HEK293 (cell line): ENCODE results near the gene DUSP6.

ENCODE experiments used
- SP2 ChIP-seq: fragments of 450-650 bp; formaldehyde crosslinking; IDR thresholded peaks from 2 replicates; pipeline ENCODE4 v1.5.1; 2016; ENCODE audit warnings: missing biosample characterization, missing genetic modification characterization
- YY1 ChIP-seq: fragments of 450-650 bp; formaldehyde crosslinking; IDR thresholded peaks from 2 replicates; pipeline ENCODE4 v1.5.1; 2018; ENCODE audit warnings: missing biosample characterization, missing genetic modification characterization
- ZBTB20 ChIP-seq: fragments of 450-650 bp; formaldehyde crosslinking; IDR thresholded peaks from 2 replicates; pipeline ENCODE4 v1.5.1; 2016; ENCODE audit warnings: missing biosample characterization, missing genetic modification characterization
- ZEB2 ChIP-seq: fragments of 450-650 bp; formaldehyde crosslinking; IDR thresholded peaks from 2 replicates; pipeline ENCODE4 v1.5.1; 2016; ENCODE audit warnings: missing biosample characterization, missing genetic modification characterization
- ZNF138 ChIP-seq: fragments of 450-650 bp; formaldehyde crosslinking; IDR thresholded peaks from 2 replicates; pipeline ENCODE4 v1.5.1; 2016; ENCODE audit warnings: missing biosample characterization, missing genetic modification characterization, borderline replicate concordance
- ZNF391 ChIP-seq: fragments of 450-650 bp; formaldehyde crosslinking; IDR thresholded peaks from 2 replicates; pipeline ENCODE4 v1.5.1; 2016; ENCODE audit warnings: low read depth, missing biosample characterization, missing genetic modification characterization, borderline replicate concordance
- ZNF785 ChIP-seq: fragments of 450-650 bp; formaldehyde crosslinking; IDR thresholded peaks from 2 replicates; pipeline ENCODE4 v1.5.1; 2016; ENCODE audit warnings: missing biosample characterization, missing genetic modification characterization
- TF ChIP-seq, protein P1 (sequence below): fragments of 450-650 bp; IDR thresholded peaks from 2 replicates; pipeline ENCODE4 v1.5.1; 2018; ENCODE audit warnings: missing biosample characterization, missing genetic modification characterization
- TF ChIP-seq, protein P2 (sequence below): fragments of 450-650 bp; formaldehyde crosslinking; IDR thresholded peaks from 2 replicates; pipeline ENCODE4 v1.5.1; 2016; ENCODE audit warnings: missing biosample characterization, missing genetic modification characterization
- TF ChIP-seq, protein P3 (sequence below): fragments of 450-650 bp; formaldehyde crosslinking; IDR thresholded peaks from 2 replicates; pipeline ENCODE4 v1.5.1; 2016; ENCODE audit warnings: missing biosample characterization, missing genetic modification characterization
- TF ChIP-seq, protein P4 (sequence below): fragments of 450-650 bp; formaldehyde crosslinking; IDR thresholded peaks from 2 replicates; pipeline ENCODE4 v1.5.1; 2016; ENCODE audit warnings: missing biosample characterization, missing genetic modification characterization, borderline replicate concordance
- TF ChIP-seq, protein P5 (sequence below): fragments of 450-650 bp; formaldehyde crosslinking; conservative IDR thresholded peaks from 2 replicates; pipeline ENCODE4 v1.5.1; 2016; ENCODE audit warnings: low read depth, missing biosample characterization, missing genetic modification characterization
- TF ChIP-seq, protein P6 (sequence below): fragments of 450-650 bp; formaldehyde crosslinking; IDR thresholded peaks from 2 replicates; pipeline ENCODE4 v1.5.1; 2017; ENCODE audit warnings: missing biosample characterization, missing genetic modification characterization

DNA sequence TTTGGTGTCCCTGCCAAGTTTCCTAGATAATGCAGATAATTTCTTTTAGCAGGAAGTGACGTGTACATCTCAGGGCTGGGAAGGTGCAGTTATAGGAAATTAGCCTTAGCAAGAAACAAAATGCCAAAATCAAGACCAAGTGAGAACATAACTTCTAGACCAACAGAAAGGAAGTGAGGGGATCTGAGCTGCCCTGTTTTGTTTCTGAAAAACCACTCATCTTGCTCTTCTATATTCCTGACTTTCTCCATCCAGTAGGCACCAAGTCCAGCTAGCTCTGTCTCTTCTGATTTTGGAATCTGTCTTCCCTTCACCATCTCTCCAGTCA, 23.9 kb upstream of the DUSP6 start:
- TF ChIP-seq, protein P1, sequence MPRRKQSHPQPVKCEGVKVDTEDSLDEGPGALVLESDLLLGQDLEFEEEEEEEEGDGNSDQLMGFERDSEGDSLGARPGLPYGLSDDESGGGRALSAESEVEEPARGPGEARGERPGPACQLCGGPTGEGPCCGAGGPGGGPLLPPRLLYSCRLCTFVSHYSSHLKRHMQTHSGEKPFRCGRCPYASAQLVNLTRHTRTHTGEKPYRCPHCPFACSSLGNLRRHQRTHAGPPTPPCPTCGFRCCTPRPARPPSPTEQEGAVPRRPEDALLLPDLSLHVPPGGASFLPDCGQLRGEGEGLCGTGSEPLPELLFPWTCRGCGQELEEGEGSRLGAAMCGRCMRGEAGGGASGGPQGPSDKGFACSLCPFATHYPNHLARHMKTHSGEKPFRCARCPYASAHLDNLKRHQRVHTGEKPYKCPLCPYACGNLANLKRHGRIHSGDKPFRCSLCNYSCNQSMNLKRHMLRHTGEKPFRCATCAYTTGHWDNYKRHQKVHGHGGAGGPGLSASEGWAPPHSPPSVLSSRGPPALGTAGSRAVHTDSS (tag by site-specific recombination): no peak
- TF ChIP-seq, protein P2, sequence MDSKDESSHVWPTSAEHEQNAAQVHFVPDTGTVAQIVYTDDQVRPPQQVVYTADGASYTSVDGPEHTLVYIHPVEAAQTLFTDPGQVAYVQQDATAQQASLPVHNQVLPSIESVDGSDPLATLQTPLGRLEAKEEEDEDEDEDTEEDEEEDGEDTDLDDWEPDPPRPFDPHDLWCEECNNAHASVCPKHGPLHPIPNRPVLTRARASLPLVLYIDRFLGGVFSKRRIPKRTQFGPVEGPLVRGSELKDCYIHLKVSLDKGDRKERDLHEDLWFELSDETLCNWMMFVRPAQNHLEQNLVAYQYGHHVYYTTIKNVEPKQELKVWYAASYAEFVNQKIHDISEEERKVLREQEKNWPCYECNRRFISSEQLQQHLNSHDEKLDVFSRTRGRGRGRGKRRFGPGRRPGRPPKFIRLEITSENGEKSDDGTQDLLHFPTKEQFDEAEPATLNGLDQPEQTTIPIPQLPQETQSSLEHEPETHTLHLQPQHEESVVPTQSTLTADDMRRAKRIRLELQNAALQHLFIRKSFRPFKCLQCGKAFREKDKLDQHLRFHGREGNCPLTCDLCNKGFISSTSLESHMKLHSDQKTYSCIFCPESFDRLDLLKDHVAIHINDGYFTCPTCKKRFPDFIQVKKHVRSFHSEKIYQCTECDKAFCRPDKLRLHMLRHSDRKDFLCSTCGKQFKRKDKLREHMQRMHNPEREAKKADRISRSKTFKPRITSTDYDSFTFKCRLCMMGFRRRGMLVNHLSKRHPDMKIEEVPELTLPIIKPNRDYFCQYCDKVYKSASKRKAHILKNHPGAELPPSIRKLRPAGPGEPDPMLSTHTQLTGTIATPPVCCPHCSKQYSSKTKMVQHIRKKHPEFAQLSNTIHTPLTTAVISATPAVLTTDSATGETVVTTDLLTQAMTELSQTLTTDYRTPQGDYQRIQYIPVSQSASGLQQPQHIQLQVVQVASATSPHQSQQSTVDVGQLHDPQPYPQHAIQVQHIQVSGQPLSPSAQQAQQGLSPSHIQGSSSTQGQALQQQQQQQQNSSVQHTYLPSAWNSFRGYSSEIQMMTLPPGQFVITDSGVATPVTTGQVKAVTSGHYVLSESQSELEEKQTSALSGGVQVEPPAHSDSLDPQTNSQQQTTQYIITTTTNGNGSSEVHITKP (tag by site-specific recombination): no peak
- no peak for TF ChIP-seq ZNF391 (tag by site-specific recombination)
- TF ChIP-seq, protein P3, sequence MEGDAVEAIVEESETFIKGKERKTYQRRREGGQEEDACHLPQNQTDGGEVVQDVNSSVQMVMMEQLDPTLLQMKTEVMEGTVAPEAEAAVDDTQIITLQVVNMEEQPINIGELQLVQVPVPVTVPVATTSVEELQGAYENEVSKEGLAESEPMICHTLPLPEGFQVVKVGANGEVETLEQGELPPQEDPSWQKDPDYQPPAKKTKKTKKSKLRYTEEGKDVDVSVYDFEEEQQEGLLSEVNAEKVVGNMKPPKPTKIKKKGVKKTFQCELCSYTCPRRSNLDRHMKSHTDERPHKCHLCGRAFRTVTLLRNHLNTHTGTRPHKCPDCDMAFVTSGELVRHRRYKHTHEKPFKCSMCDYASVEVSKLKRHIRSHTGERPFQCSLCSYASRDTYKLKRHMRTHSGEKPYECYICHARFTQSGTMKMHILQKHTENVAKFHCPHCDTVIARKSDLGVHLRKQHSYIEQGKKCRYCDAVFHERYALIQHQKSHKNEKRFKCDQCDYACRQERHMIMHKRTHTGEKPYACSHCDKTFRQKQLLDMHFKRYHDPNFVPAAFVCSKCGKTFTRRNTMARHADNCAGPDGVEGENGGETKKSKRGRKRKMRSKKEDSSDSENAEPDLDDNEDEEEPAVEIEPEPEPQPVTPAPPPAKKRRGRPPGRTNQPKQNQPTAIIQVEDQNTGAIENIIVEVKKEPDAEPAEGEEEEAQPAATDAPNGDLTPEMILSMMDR (tag by site-specific recombination): no peak
- TF ChIP-seq, protein P4, sequence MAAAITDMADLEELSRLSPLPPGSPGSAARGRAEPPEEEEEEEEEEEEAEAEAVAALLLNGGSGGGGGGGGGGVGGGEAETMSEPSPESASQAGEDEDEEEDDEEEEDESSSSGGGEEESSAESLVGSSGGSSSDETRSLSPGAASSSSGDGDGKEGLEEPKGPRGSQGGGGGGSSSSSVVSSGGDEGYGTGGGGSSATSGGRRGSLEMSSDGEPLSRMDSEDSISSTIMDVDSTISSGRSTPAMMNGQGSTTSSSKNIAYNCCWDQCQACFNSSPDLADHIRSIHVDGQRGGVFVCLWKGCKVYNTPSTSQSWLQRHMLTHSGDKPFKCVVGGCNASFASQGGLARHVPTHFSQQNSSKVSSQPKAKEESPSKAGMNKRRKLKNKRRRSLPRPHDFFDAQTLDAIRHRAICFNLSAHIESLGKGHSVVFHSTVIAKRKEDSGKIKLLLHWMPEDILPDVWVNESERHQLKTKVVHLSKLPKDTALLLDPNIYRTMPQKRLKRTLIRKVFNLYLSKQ (tag by site-specific recombination): no peak
- TF ChIP-seq, protein P5, sequence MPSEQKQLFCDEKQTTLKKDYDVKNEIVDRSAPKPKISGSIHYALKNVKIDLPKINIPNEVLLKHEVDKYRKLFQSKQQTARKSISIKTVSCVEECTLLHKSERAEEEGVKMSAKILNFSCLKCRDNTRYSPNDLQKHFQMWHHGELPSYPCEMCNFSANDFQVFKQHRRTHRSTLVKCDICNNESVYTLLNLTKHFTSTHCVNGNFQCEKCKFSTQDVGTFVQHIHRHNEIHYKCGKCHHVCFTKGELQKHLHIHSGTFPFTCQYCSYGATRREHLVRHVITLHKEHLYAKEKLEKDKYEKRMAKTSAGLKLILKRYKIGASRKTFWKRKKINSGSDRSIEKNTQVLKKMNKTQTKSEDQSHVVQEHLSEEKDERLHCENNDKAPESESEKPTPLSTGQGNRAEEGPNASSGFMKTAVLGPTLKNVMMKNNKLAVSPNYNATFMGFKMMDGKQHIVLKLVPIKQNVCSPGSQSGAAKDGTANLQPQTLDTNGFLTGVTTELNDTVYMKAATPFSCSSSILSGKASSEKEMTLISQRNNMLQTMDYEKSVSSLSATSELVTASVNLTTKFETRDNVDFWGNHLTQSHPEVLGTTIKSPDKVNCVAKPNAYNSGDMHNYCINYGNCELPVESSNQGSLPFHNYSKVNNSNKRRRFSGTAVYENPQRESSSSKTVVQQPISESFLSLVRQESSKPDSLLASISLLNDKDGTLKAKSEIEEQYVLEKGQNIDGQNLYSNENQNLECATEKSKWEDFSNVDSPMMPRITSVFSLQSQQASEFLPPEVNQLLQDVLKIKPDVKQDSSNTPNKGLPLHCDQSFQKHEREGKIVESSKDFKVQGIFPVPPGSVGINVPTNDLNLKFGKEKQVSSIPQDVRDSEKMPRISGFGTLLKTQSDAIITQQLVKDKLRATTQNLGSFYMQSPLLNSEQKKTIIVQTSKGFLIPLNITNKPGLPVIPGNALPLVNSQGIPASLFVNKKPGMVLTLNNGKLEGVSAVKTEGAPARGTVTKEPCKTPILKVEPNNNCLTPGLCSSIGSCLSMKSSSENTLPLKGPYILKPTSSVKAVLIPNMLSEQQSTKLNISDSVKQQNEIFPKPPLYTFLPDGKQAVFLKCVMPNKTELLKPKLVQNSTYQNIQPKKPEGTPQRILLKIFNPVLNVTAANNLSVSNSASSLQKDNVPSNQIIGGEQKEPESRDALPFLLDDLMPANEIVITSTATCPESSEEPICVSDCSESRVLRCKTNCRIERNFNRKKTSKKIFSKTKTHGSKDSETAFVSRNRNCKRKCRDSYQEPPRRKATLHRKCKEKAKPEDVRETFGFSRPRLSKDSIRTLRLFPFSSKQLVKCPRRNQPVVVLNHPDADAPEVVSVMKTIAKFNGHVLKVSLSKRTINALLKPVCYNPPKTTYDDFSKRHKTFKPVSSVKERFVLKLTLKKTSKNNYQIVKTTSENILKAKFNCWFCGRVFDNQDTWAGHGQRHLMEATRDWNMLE: no peak
- TF ChIP-seq ZBTB20 (tag by site-specific recombination): no peak
- TF ChIP-seq ZNF138 (tag by site-specific recombination): no peak
- no peak for TF ChIP-seq SP2 (tag by site-specific recombination)
- TF ChIP-seq ZEB2 (tag by site-specific recombination): no peak
- TF ChIP-seq, protein P6, sequence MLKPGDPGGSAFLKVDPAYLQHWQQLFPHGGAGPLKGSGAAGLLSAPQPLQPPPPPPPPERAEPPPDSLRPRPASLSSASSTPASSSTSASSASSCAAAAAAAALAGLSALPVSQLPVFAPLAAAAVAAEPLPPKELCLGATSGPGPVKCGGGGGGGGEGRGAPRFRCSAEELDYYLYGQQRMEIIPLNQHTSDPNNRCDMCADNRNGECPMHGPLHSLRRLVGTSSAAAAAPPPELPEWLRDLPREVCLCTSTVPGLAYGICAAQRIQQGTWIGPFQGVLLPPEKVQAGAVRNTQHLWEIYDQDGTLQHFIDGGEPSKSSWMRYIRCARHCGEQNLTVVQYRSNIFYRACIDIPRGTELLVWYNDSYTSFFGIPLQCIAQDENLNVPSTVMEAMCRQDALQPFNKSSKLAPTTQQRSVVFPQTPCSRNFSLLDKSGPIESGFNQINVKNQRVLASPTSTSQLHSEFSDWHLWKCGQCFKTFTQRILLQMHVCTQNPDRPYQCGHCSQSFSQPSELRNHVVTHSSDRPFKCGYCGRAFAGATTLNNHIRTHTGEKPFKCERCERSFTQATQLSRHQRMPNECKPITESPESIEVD (tag by site-specific recombination): no peak
- TF ChIP-seq YY1 (tag by site-specific recombination): no peak
- TF ChIP-seq ZNF785 (tag by site-specific recombination): no peak
